ENCODE results near the gene PDZK1IP1.

DNA sequence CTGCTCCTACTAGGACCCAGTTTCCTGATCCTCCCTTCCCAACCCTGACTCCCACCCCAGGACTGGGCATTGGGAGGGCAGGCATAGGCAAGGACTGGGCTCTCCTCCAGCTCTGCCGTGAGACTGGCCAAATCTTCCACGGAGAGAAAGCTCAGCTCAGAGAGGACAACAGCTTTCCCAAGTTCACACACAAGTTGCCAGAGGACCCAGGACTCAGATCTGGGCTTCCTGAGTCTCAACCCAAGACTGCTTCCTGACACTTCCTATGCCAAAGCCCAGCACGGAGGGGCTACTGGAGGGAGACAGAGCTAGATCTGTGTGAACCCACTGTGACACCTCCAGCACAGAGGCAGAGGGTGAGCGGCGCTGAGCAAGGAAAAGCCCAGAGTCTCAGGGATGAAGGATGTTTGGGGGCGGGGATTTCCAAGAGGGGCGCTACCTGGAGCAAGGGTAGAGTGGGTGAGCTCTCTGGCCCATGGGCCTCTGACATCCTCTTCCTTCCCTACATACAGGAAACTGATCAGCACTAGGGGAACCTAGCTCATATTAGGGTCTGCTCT is 7.1 kb downstream of the PDZK1IP1 start:
- TF ChIP-seq CTCF (conservative IDR thresholded peaks at IDR 0.05; ENCODE audit: low read length) (no peak), EZH2phosphoT487 (IDR thresholded peaks at IDR 0.05; ENCODE audit: borderline replicate concordance) (no peak)
